H1 (cell line): ENCODE measurements around the gene RNF224. TPM values are rescaled to one million over a fixed set of nuclear protein-coding genes. Genes with fewer than 3 reads are reported as not detected.
A peak's percentile ranks its signal among the peaks of the same experiment; 100 is the strongest.

Experiments
- ASH2L ChIP-seq: fragments of 200-600, 300-600 bp; sonication (generic); IDR thresholded peaks from one replicate; pipeline ENCODE4 v1.7.1; 2017; ENCODE audit warnings: low read length
- BACH1 ChIP-seq: IDR thresholded peaks from 2 replicates; pipeline ENCODE4 v1.6.1; 2012; ENCODE audit warnings: low read length, improper control_type of control experiment
- CEBPB ChIP-seq: IDR thresholded peaks from 2 replicates; pipeline ENCODE4 v1.6.1; 2012; ENCODE audit warnings: low read depth, low read length
- CHD1 ChIP-seq: IDR thresholded peaks from 2 replicates; pipeline ENCODE4 v1.6.1; 2012; ENCODE audit warnings: low read depth, low read length, improper control_type of control experiment
- CHD2 ChIP-seq: IDR thresholded peaks from 2 replicates; pipeline ENCODE4 v1.6.1; 2012; ENCODE audit warnings: low read length, improper control_type of control experiment
- CREB1 ChIP-seq: IDR thresholded peaks from 2 replicates; pipeline ENCODE4 v1.6.1; 2012; ENCODE audit warnings: inconsistent platforms
- HDAC2 ChIP-seq, 2 experiments: fragments of 300-600 bp in 1 of 2; sonication (generic) in 1 of 2; IDR thresholded peaks; 2 replicates each; pipeline ENCODE4 v1.6.1; 2011 to 2012; ENCODE audit warnings: low read depth in 2 of 2, low read length in 2 of 2, mild to moderate bottlenecking in 2 of 2, moderate library complexity in 2 of 2, borderline replicate concordance in 1 of 2, inconsistent platforms in 1 of 2
- JUN ChIP-seq: IDR thresholded peaks from 2 replicates; pipeline ENCODE4 v1.6.1; 2011; ENCODE audit warnings: low read depth, mild to moderate bottlenecking, improper control_type of control experiment, low read length
- NANOG ChIP-seq: IDR thresholded peaks from 2 replicates; pipeline ENCODE4 v1.6.1; 2011; ENCODE audit warnings: low read length, low read depth, mild to moderate bottlenecking, inconsistent platforms; ENCODE audit not compliant: insufficient read depth, poor library complexity, severe bottlenecking
- POLR2A ChIP-seq, 2 experiments: IDR thresholded peaks; 1 replicate in 1 of 2; 2 replicates in 1 of 2; pipeline ENCODE4 v1.6.1; 2011; ENCODE audit warnings: low read depth in 2 of 2, low read length in 2 of 2, mild to moderate bottlenecking in 2 of 2; ENCODE audit errors: control extremely low read depth in 1 of 2
- POLR2AphosphoS5 ChIP-seq: IDR thresholded peaks from 2 replicates; pipeline ENCODE4 v1.6.1; 2011; ENCODE audit warnings: low read depth, low read length
- RBBP5 ChIP-seq: IDR thresholded peaks from 2 replicates; pipeline ENCODE4 v1.7.1; 2012; ENCODE audit warnings: low read depth, mild to moderate bottlenecking, inconsistent platforms, low read length, moderate library complexity, borderline replicate concordance
- SIN3A ChIP-seq, 2 experiments: IDR thresholded peaks in 1 of 2; conservative IDR thresholded peaks in 1 of 2; 2 replicates each; pipeline ENCODE4 v1.6.1; 2011 to 2012; ENCODE audit warnings: low read length in 2 of 2, improper control_type of control experiment in 1 of 2, low read depth in 1 of 2, mild to moderate bottlenecking in 1 of 2
- SIRT6 ChIP-seq: IDR thresholded peaks from one replicate; pipeline ENCODE4 v1.7.1; 2012; ENCODE audit warnings: low read length, inconsistent platforms
- SRF ChIP-seq: IDR thresholded peaks from 2 replicates; pipeline ENCODE4 v1.6.1; 2011; ENCODE audit warnings: mild to moderate bottlenecking, low read depth, low read length, moderate library complexity
- TAF1 ChIP-seq: IDR thresholded peaks from 2 replicates; pipeline ENCODE4 v1.6.1; 2011; ENCODE audit warnings: mild to moderate bottlenecking, low read depth, low read length
- TAF7 ChIP-seq: optimal IDR thresholded peaks from 2 replicates; pipeline ENCODE3; 2011; ENCODE audit warnings: low read depth, mild to moderate bottlenecking, inconsistent platforms, low read length, moderate library complexity, borderline replicate concordance
- TEAD4 ChIP-seq: IDR thresholded peaks from 2 replicates; pipeline ENCODE4 v1.6.1; 2012; ENCODE audit warnings: low read depth, low read length, inconsistent platforms, mixed read lengths
- YY1 ChIP-seq: IDR thresholded peaks from 2 replicates; pipeline ENCODE4 v1.6.1; 2011; ENCODE audit warnings: low read depth, mild to moderate bottlenecking, low read length
- ZNF274 ChIP-seq: IDR thresholded peaks from 2 replicates; pipeline ENCODE4 v1.7.0; 2012; ENCODE audit warnings: low read length, borderline replicate concordance; ENCODE audit errors: extremely low read depth
- polyA plus RNA-seq, 7 experiments: library from polyadenylated mRNA; depleted of rRNA in 3 of 7; stranded (reverse) in 5 of 7; unstranded in 2 of 7; fragments of >200 nt in 5 of 7; fragments of 200-250 nt in 2 of 7; gene quantifications; 1 replicate in 5 of 7; 2 replicates in 1 of 7; 4 replicates in 1 of 7; pipeline versions ENCODE4 v1.2.1 to v1.2.3, GENCODE V29; 2011 to 2013; ENCODE audit warnings: missing spikeins in 2 of 7, mixed read lengths in 2 of 7
- total RNA-seq: library from RNA; stranded (reverse); fragmentation: NEBNext Ultra II Directional; extraction: Animal tissue kit (Norgen Biotek cat#: 25700); gene quantifications from 2 replicates; pipeline ENCODE4 v1.2.1, GENCODE V29; 2021
- TF ChIP-seq, protein P1 (sequence below): IDR thresholded peaks from 2 replicates; pipeline ENCODE4 v1.6.1; 2012; ENCODE audit warnings: inconsistent platforms
- TF ChIP-seq, protein P2 (sequence below): IDR thresholded peaks from 2 replicates; pipeline ENCODE4 v1.6.1; 2011; ENCODE audit warnings: low read depth, mild to moderate bottlenecking, low read length; ENCODE audit not compliant: insufficient read depth
- TF ChIP-seq, protein P3 (sequence below): IDR thresholded peaks from 2 replicates; pipeline ENCODE4 v1.6.1; 2012; ENCODE audit warnings: inconsistent platforms

Gene RNF224
- total and polyA plus RNA-seq, 2 of the 8 experiments (the other 6 are each of a cell fraction or from before 2014, with no cell fraction given): 0.24 TPM; not detected in 1

DNA sequence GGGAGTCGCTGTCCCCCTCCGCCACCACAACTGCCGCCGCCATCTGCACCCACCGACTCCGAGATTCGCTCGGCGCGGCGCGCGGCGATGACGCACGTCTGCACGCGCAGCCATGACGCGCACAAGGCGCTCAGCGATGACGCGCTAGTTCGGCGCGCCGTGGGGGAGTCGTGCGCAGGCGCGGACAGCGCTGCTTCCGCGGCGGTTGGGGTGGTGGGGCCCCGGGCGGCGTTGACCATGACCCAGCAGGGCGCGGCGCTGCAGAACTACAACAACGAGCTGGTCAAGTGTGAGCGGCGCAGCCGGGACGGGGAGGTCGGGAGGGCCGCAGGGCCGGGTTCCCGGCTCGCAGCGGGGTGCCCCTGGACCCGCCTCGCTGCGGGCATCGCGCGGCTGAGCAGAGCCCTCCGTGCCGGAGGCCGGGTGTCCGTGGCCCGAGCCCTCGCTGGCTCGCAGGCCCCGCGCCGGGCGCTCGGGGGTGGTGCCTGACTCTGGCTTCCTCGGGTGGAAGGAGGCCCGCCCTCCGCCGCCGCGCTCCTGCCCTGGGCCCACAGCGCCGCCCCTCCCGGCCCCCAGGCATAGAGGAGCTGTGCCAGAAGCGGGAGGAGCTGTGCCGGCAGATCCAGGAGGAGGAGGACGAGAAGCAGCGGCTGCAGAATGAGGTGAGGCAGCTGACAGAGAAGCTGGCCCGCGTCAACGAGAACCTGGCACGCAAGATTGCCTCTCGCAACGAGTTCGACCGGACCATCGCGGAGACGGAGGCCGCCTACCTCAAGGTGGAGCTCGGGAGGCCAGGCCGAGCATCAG lies 38.6 kb upstream of the RNF224 start, which contains the start of the genes ANAPC2 and SSNA1 (continued):
- TF ChIP-seq, protein P1, sequence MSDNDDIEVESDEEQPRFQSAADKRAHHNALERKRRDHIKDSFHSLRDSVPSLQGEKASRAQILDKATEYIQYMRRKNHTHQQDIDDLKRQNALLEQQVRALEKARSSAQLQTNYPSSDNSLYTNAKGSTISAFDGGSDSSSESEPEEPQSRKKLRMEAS: peak; percentile 94
- peak in 1 of 2 experiments; percentile 99; a peak in 2 of 4 replicates for TF ChIP-seq SIN3A (conservative IDR thresholded peaks at IDR 0.05 in 1 of 2, IDR thresholded peaks at IDR 0.05 in 1 of 2; ENCODE audit: low read depth in 1 of 2, low read length in 2 of 2)
- TF ChIP-seq HDAC2 (IDR thresholded peaks at IDR 0.05; ENCODE audit: borderline replicate concordance in 1 of 2, low read depth in 2 of 2, low read length in 2 of 2): peak; percentile 47 to 96; a peak in 1 of 4 replicates
- TF ChIP-seq, protein P2, sequence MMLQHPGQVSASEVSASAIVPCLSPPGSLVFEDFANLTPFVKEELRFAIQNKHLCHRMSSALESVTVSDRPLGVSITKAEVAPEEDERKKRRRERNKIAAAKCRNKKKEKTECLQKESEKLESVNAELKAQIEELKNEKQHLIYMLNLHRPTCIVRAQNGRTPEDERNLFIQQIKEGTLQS: peak; percentile 100
- TF ChIP-seq CREB1: peak; percentile 100
- peak; percentile 93 for TF ChIP-seq TAF7
- no peak for TF ChIP-seq ZNF274
- peak in 1 of 2 experiments; percentile 88; a peak in 2 of 3 replicates for TF ChIP-seq POLR2A (IDR thresholded peaks at IDR 0.05; ENCODE audit: control extremely low read depth in 1 of 2, low read depth in 2 of 2, low read length in 2 of 2)
- no peak for TF ChIP-seq CEBPB
- TF ChIP-seq SRF: peak; percentile 98
- TF ChIP-seq RBBP5: peak; percentile 71; the same call in 1 of the 2 replicates
- peak; percentile 90 for TF ChIP-seq ASH2L
- peak; percentile 91 for TF ChIP-seq YY1
- TF ChIP-seq NANOG: no peak
- TF ChIP-seq POLR2AphosphoS5: peak; percentile 94
- no peak for TF ChIP-seq CHD1
- no peak for TF ChIP-seq JUN
- no peak for TF ChIP-seq BACH1
- TF ChIP-seq CHD2: 0 out of 2 replicates have a peak, but pooled peaks have one; percentile 68
- peak; percentile 19; the same call in 1 of the 2 replicates for TF ChIP-seq TEAD4
- TF ChIP-seq SIRT6: no peak
- TF ChIP-seq TAF1: peak; percentile 95
- TF ChIP-seq, protein P3, sequence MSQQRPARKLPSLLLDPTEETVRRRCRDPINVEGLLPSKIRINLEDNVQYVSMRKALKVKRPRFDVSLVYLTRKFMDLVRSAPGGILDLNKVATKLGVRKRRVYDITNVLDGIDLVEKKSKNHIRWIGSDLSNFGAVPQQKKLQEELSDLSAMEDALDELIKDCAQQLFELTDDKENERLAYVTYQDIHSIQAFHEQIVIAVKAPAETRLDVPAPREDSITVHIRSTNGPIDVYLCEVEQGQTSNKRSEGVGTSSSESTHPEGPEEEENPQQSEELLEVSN: no peak
